ENCODE results near the gene SCGB2B2. TPM values are rescaled to one million over a fixed set of nuclear protein-coding genes. Genes with fewer than 3 reads are reported as not detected.

The SCGB2B2 gene
- total RNA-seq, 1 experiment from 2014 or later, result not detected

DNA sequence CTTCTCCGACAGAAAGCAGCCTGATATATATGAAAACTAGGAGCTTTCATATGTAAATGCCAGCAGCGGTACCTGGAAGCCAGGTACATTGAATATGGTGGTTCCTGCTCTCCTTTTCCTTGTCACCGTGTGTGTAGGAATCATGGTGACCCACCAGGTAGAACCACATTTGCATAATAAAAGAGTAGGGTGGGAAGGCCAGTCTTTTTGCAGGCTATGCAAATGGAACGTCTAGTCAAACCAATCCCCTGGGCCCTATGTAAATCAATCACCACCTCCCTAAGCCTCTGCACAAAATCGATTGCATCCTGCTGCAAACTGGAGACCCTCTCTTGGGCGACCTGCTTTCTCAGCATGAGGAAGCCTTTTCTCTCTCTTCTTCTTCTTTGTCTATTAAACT lies 34.9 kb upstream of the SCGB2B2 start:
- intact Hi-C loops (cut with micrococcal nuclease), result no loop called here
- Histone ChIP-seq H4K20me1 (ENCODE audit: low read length) (no peaks in the 10 kb centered on the region), H3K27me3 (ENCODE audit: low read length) (no peaks in the 10 kb centered on the region), H3K9ac (ENCODE audit: low read length) (no peak overlapping the region), H3K9me3 (ENCODE audit: low read length) (peaks cover 9% of the 10 kb centered on the region; the same call in 1 of the 2 replicates), H3K27ac (ENCODE audit: low read length) (no peak overlapping the region), H3K36me3 (ENCODE audit: low read depth, low read length) (no peaks in the 10 kb centered on the region), H3K4me3 (ENCODE audit: low read length) (no peak overlapping the region), H3K4me1 (ENCODE audit: insufficient read depth, low read length) (no peaks in the 10 kb centered on the region), H3F3A (ENCODE audit: low read length, unreplicated experiment) (no peaks in the 10 kb centered on the region), H3K9me2 (replicated peaks; ENCODE audit: low read length) (no peaks in the 10 kb centered on the region), H2AFZ (ENCODE audit: low read length) (no peak overlapping the region), H3K4me2 (ENCODE audit: low read length) (no peak overlapping the region), H3K79me2 (ENCODE audit: low read length) (no peaks in the 10 kb centered on the region)
- TF ChIP-seq EZH2 (IDR thresholded peaks at IDR 0.05; ENCODE audit: low read length, unreplicated experiment) (no peak), CTCF (conservative IDR thresholded peaks at IDR 0.05; ENCODE audit: low read depth, low read length) (no peak), EZH2phosphoT487 (IDR thresholded peaks at IDR 0.05; ENCODE audit: borderline replicate concordance, low read length) (no peak)
- POLR2A ChIA-PET (ENCODE audit: unreplicated experiment), result no interaction called here
- CTCF ChIA-PET, result no interaction called here
- BruUV-seq (replicated peaks), result no TSS peak
- ATAC-seq, result no peak
- DNase-seq, result no peak

DNA sequence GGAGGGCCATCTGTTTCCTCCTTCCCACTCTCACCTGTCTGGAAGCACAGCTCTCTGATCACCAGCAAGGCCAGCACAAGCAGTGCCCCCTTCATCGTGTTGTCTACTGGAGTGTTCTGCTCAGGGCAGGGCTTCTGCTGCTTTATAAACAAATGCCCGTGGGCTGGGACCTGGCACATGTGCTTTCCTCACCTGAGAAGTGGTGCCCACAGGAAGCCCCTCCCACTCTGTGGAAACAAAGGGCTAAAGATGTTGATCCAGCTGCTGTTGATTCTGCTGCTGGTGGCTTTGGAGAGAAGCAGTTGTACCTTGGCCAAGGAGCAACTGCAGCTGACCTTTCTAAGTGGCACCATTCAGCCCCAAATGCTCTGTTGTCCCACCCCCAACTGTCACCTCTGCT lies 30.7 kb upstream of the SCGB2B2 start:
- Histone ChIP-seq H3K36me3 (ENCODE audit: low read depth, low read length) (no peaks in the 10 kb centered on the region), H2AFZ (ENCODE audit: low read length) (no peak overlapping the region), H3K4me2 (ENCODE audit: low read length) (no peak overlapping the region), H3F3A (ENCODE audit: low read length, unreplicated experiment) (no peaks in the 10 kb centered on the region), H3K4me3 (ENCODE audit: low read length) (no peak overlapping the region), H3K9ac (ENCODE audit: low read length) (no peak overlapping the region), H3K27ac (ENCODE audit: low read length) (no peak overlapping the region), H3K4me1 (ENCODE audit: insufficient read depth, low read length) (no peaks in the 10 kb centered on the region), H4K20me1 (ENCODE audit: low read length) (no peaks in the 10 kb centered on the region), H3K9me3 (ENCODE audit: low read length) (no peaks in the 10 kb centered on the region), H3K27me3 (ENCODE audit: low read length) (no peaks in the 10 kb centered on the region), H3K79me2 (ENCODE audit: low read length) (no peaks in the 10 kb centered on the region), H3K9me2 (replicated peaks; ENCODE audit: low read length) (no peaks in the 10 kb centered on the region)
- POLR2A ChIA-PET (ENCODE audit: unreplicated experiment), result no interaction called here
- intact Hi-C loops (cut with micrococcal nuclease), result no loop called here
- ATAC-seq (no peak), DNase-seq (no peak)
- no TSS peak for BruUV-seq (replicated peaks)
- TF ChIP-seq EZH2 (IDR thresholded peaks at IDR 0.05; ENCODE audit: low read length, unreplicated experiment), result no peak
- no peak for TF ChIP-seq EZH2phosphoT487 (IDR thresholded peaks at IDR 0.05; ENCODE audit: borderline replicate concordance, low read length)
- TF ChIP-seq CTCF (conservative IDR thresholded peaks at IDR 0.05; ENCODE audit: low read depth, low read length), result no peak
- CTCF ChIA-PET, result no interaction called here

- Histone ChIP-seq H3K4me3 (ENCODE audit: low read length) (no peak overlapping the region), H3K9ac (ENCODE audit: low read length) (no peak overlapping the region), H3K9me2 (replicated peaks; ENCODE audit: low read length) (no peaks in the 10 kb centered on the region), H3F3A (ENCODE audit: low read length, unreplicated experiment) (no peaks in the 10 kb centered on the region), H3K79me2 (ENCODE audit: low read length) (no peaks in the 10 kb centered on the region), H3K9me3 (ENCODE audit: low read length) (no peaks in the 10 kb centered on the region), H3K36me3 (ENCODE audit: low read depth, low read length) (no peaks in the 10 kb centered on the region), H3K4me2 (ENCODE audit: low read length) (no peak overlapping the region), H4K20me1 (ENCODE audit: low read length) (no peaks in the 10 kb centered on the region), H2AFZ (ENCODE audit: low read length) (peak overlapping the region; percentile 34; the same call in 1 of the 2 replicates), H3K4me1 (ENCODE audit: insufficient read depth, low read length) (0 out of 2 replicates have a peak, but pooled peaks cover 3% of the 10 kb centered on the region), H3K27ac (ENCODE audit: low read length) (no peak overlapping the region), H3K27me3 (ENCODE audit: low read length) (no peaks in the 10 kb centered on the region)
- POLR2A ChIA-PET (ENCODE audit: unreplicated experiment), result no interaction called here
- ATAC-seq (peak; percentile 24; the same call in 1 of the 2 replicates), DNase-seq (peak; percentile 38)
- CTCF ChIA-PET, result no interaction called here
- intact Hi-C loops (cut with micrococcal nuclease), result no loop called here
- no TSS peak for BruUV-seq (replicated peaks)
- TF ChIP-seq EZH2phosphoT487 (IDR thresholded peaks at IDR 0.05; ENCODE audit: borderline replicate concordance, low read length) (no peak), CTCF (conservative IDR thresholded peaks at IDR 0.05; ENCODE audit: low read depth, low read length) (no peak), EZH2 (IDR thresholded peaks at IDR 0.05; ENCODE audit: low read length, unreplicated experiment) (no peak)
Observed at GRCh38 chr19:34692549-34692948, 15.6 kb upstream of the SCGB2B2 start.
